CD14-positive monocyte (primary cell): ENCODE data around the gene USP25. TPM values are rescaled to one million over a fixed set of nuclear protein-coding genes. Genes with fewer than 3 reads are reported as not detected.
A peak's percentile ranks its signal among the peaks of the same experiment; 100 is the strongest.

Experiments used
- DNase-seq, 3 donors: peaks; one replicate each; pipeline ENCODE4 v3.0.0-alpha.2; 2011 to 2022
- H2AFZ ChIP-seq: 2 replicates; pipeline ENCODE4 v1.6.0; 2012; ENCODE audit warnings: mild to moderate bottlenecking, low read depth, low read length, inconsistent platforms; ENCODE audit not compliant: insufficient read depth, poor library complexity, severe bottlenecking
- H3K27ac ChIP-seq, 2 donors: 1 replicate in 1 of 2; 2 replicates in 1 of 2; pipeline ENCODE4 v1.5.1; 2012 to 2013; ENCODE audit warnings: low read length in 2 of 2, control low read depth in 1 of 2, inconsistent platforms in 1 of 2, low read depth in 1 of 2, mild to moderate bottlenecking in 1 of 2
- H3K27me3 ChIP-seq, 2 donors: one replicate each; pipeline versions ENCODE4 v1.6.0 to v1.6.1; 2011 to 2013; ENCODE audit warnings: low read length in 2 of 2; ENCODE audit not compliant: control insufficient read depth in 2 of 2, insufficient read depth in 2 of 2
- H3K36me3 ChIP-seq, 2 donors: replicated peaks in 1 of 2; 1 replicate in 1 of 2; 2 replicates in 1 of 2; pipeline versions ENCODE4 v1.5.1 to v1.6.1; 2012 to 2013; ENCODE audit warnings: low read length in 2 of 2, control low read depth in 1 of 2, inconsistent platforms in 1 of 2, mild to moderate bottlenecking in 1 of 2; ENCODE audit not compliant: insufficient read depth in 2 of 2, control insufficient read depth in 1 of 2
- H3K4me1 ChIP-seq, 2 donors: 1 replicate in 1 of 2; 2 replicates in 1 of 2; pipeline versions ENCODE4 v1.5.1 to v1.6.1; 2012 to 2013; ENCODE audit warnings: low read length in 2 of 2, control low read depth in 1 of 2, inconsistent platforms in 1 of 2, mild to moderate bottlenecking in 1 of 2, moderate library complexity in 1 of 2; ENCODE audit not compliant: insufficient read depth in 2 of 2, control insufficient read depth in 1 of 2
- H3K4me2 ChIP-seq: replicated peaks from 2 replicates; pipeline ENCODE3; 2012; ENCODE audit warnings: low read length, moderate library complexity, mild to moderate bottlenecking; ENCODE audit not compliant: poor library complexity, severe bottlenecking; ENCODE audit errors: extremely low read depth
- H3K4me3 ChIP-seq, 3 experiments: fragments of 200-600 bp in 1 of 3; sonication (generic) in 1 of 3; replicated peaks in 1 of 3; 1 replicate in 2 of 3; 2 replicates in 1 of 3; pipeline ENCODE4 v1.5.1; 2011 to 2013; ENCODE audit warnings: low read length in 3 of 3, mild to moderate bottlenecking in 3 of 3, control low read depth in 2 of 3, low read depth in 2 of 3, inconsistent platforms in 1 of 3, moderate library complexity in 1 of 3
- H3K79me2 ChIP-seq: 2 replicates; pipeline ENCODE4 v1.6.0; 2012; ENCODE audit warnings: mild to moderate bottlenecking, control low read depth, inconsistent platforms, low read length, moderate library complexity; ENCODE audit not compliant: insufficient read depth
- H3K9ac ChIP-seq: 2 replicates; pipeline ENCODE4 v1.6.0; 2017; ENCODE audit warnings: low read length, mild to moderate bottlenecking; ENCODE audit not compliant: insufficient read depth, poor library complexity, severe bottlenecking
- H3K9me3 ChIP-seq, 2 donors: replicated peaks in 1 of 2; 1 replicate in 1 of 2; 2 replicates in 1 of 2; pipeline versions ENCODE4 v1.5.1 to v1.6.1; 2012 to 2013; ENCODE audit warnings: low read length in 2 of 2, control low read depth in 1 of 2; ENCODE audit not compliant: control insufficient read depth in 1 of 2, insufficient read depth in 1 of 2
- H4K20me1 ChIP-seq: 2 replicates; pipeline ENCODE4 v1.6.0; 2012; ENCODE audit warnings: mild to moderate bottlenecking, low read length, control low read depth, moderate library complexity; ENCODE audit not compliant: insufficient read depth
- H3K27ac Mint-ChIP-seq, 7 donors: one replicate each; pipeline ENCODE4 v1.8.0; 2020; ENCODE audit warnings: mild to moderate bottlenecking in 7 of 7, mixed read lengths in 7 of 7, moderate library complexity in 6 of 7, inconsistent platforms in 2 of 7
- H3K27me3 Mint-ChIP-seq, 3 donors: one replicate each; pipeline ENCODE4 v1.8.0; 2021 to 2022; ENCODE audit warnings: low read depth in 3 of 3, mild to moderate bottlenecking in 3 of 3, mixed read lengths in 3 of 3, moderate library complexity in 3 of 3, inconsistent platforms in 1 of 3
- H3K36me3 Mint-ChIP-seq, 2 donors: one replicate each; pipeline ENCODE4 v1.8.0; 2020; ENCODE audit warnings: mixed read lengths in 2 of 2, inconsistent platforms in 1 of 2, mild to moderate bottlenecking in 1 of 2
- H3K4me1 Mint-ChIP-seq: one replicate; pipeline ENCODE4 v1.8.0; 2020; ENCODE audit warnings: mild to moderate bottlenecking, mixed read lengths
- H3K4me3 Mint-ChIP-seq, 2 donors: one replicate each; pipeline ENCODE4 v1.8.0; 2020; ENCODE audit warnings: mild to moderate bottlenecking in 2 of 2, mixed read lengths in 2 of 2, moderate library complexity in 1 of 2
- H3K9me3 Mint-ChIP-seq, 7 donors: one replicate each; pipeline ENCODE4 v1.8.0; 2020 to 2022; ENCODE audit warnings: mixed read lengths in 7 of 7, mild to moderate bottlenecking in 6 of 7, moderate library complexity in 6 of 7, inconsistent platforms in 2 of 7
- WGBS: methylation state at CpG from one replicate; pipeline ENCODE4 v1.1.5; 2013; ENCODE audit warnings: missing lambda C conversion rate; ENCODE audit not compliant: insufficient coverage; 5-methylcytosine and 5-hydroxymethylcytosine counted together
- intact Hi-C, 2 donors: fragments of 100-400 bp; cut with micrococcal nuclease; formaldehyde crosslinking; loops; one replicate each; pipeline versions ENCODE4 v1.15.0 to v1.15.1; 2023
- polyA plus RNA-seq, 3 donors: library from polyadenylated mRNA; depleted of rRNA in 1 of 3; unstranded in 2 of 3; stranded (reverse) in 1 of 3; fragments of 300-500 nt in 2 of 3; fragments of >200 nt in 1 of 3; fragmentation: Illumina TruSeq in 2 of 3; gene quantifications; 1 replicate in 2 of 3; 2 replicates in 1 of 3; pipeline ENCODE4 v1.2.3, GENCODE V29; 2012 to 2021
- TF ChIP-seq, protein P1 (sequence below): fragments of 200-600 bp; IDR thresholded peaks from one replicate; pipeline ENCODE4 v1.8.0; 2022; ENCODE audit warnings: antibody characterized with exemption, mild to moderate bottlenecking

USP25 gene
- polyA plus RNA-seq, 3 donors = 7.2 to 15.6 (median 9.6) TPM

DNA sequence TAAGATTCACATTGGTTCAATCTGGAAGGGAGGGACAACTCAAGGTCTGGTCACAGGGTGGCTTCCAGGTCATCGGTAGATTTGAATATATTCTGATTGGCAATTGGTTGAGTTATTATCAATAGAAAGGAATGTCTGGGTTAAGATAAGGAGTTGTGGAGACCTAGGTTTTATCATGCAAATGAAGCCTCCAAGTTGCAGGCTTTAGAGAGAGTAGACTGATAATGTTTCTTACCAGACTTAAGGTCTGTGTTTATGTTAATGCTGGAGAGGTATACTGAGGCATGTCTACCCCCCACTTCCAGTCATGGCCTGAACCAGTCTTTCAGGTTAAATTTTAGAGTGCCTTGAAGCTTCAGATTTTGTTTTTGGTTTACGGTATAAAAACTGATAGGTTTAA, 29.7 kb downstream of the USP25 start:
- H3K4me1 ChIP-seq = peaks cover 2 to 5% of the 10 kb centered on the region in 2 donors
- H3K36me3 ChIP-seq = peaks cover 0 to 23% of the 10 kb centered on the region in 2 donors
- H3K79me2 ChIP-seq = peaks cover 99% of the 10 kb centered on the region
- no peak overlapping the region for H2AFZ ChIP-seq
- H3K27ac ChIP-seq = no peak overlapping the region
- Mint-ChIP-seq H3K9me3 (peaks cover 6 to 18% (median 13%) of the 10 kb centered on the region in 7 donors), H3K27me3 (peaks cover 0 to 2% (median 0%) of the 10 kb centered on the region in 3 donors), H3K27ac (peak overlapping the region in 1 of 7 donors; percentile 36), H3K36me3 (peaks cover 16 to 34% of the 10 kb centered on the region in 2 donors), H3K4me3 (no peak overlapping the region), H3K4me1 (peaks cover 30% of the 10 kb centered on the region)
- no peaks in the 10 kb centered on the region for H3K27me3 ChIP-seq
- H3K4me3 ChIP-seq = no peak overlapping the region
- 100% methylated on average over 1 of the region's 2 CpGs for WGBS
- H3K4me2 ChIP-seq = no peak overlapping the region
- no peak for DNase-seq
- H4K20me1 ChIP-seq = peaks cover 100% of the 10 kb centered on the region
- TF ChIP-seq, protein P1, sequence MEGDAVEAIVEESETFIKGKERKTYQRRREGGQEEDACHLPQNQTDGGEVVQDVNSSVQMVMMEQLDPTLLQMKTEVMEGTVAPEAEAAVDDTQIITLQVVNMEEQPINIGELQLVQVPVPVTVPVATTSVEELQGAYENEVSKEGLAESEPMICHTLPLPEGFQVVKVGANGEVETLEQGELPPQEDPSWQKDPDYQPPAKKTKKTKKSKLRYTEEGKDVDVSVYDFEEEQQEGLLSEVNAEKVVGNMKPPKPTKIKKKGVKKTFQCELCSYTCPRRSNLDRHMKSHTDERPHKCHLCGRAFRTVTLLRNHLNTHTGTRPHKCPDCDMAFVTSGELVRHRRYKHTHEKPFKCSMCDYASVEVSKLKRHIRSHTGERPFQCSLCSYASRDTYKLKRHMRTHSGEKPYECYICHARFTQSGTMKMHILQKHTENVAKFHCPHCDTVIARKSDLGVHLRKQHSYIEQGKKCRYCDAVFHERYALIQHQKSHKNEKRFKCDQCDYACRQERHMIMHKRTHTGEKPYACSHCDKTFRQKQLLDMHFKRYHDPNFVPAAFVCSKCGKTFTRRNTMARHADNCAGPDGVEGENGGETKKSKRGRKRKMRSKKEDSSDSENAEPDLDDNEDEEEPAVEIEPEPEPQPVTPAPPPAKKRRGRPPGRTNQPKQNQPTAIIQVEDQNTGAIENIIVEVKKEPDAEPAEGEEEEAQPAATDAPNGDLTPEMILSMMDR = no peak
- H3K9ac ChIP-seq = no peak overlapping the region
- intact Hi-C loops = no loop called here
- peaks cover 0 to 5% of the 10 kb centered on the region in 2 donors for H3K9me3 ChIP-seq

DNA sequence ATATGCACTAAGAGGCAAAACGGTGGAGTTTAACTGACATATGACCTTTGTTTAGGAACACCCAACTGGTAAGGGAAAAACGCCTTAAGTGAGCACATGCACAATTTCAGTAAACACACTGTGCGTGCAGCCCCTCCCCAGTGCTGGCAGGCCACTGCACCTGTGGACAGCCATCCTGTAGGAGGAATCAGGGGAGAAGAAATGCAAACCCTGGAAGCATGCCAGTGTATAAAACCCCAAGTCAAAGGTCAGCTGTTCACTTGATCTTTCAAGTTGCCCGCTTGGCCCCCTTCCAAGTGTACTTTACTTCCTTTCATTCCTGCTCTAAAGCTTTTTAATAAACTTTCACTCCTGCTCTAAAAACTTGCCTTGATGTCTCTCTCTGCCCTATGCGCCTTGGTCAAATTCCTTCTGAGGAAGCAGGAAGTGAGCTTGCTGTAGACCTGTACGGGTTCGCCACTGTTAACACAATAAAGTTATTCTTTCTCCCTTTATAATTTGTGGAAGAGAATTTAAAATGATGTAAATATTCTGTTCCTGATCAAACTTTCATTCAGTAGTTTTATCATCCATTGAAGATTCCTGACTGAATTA, 31.8 kb downstream of the USP25 start:
- TF ChIP-seq, protein P1 = no peak
- no peaks in the 10 kb centered on the region for H3K4me1 ChIP-seq
- peaks cover 0 to 5% of the 10 kb centered on the region in 2 donors for H3K9me3 ChIP-seq
- peaks cover 20% of the 10 kb centered on the region for H3K4me1 Mint-ChIP-seq
- no peak overlapping the region for H3K4me3 Mint-ChIP-seq
- H2AFZ ChIP-seq = no peak overlapping the region
- H3K27me3 ChIP-seq = no peaks in the 10 kb centered on the region
- peak overlapping the region in 1 of 7 donors; percentile 47 for H3K27ac Mint-ChIP-seq
- intact Hi-C loops = loop anchor here in 1 of 2 donors (10.0 kb wide), 1 partner anchor 57 kb away; no protein-coding TSS in a partner anchor
- H4K20me1 ChIP-seq = peaks cover 100% of the 10 kb centered on the region
- peaks cover 6 to 18% (median 12%) of the 10 kb centered on the region in 7 donors for H3K9me3 Mint-ChIP-seq
- no peak overlapping the region for H3K4me2 ChIP-seq
- no peak overlapping the region for H3K4me3 ChIP-seq
- WGBS = 100% methylated on average over 3 of the region's 7 CpGs
- H3K36me3 ChIP-seq = peaks cover 8 to 45% of the 10 kb centered on the region in 2 donors
- H3K9ac ChIP-seq = no peak overlapping the region
- no peak for DNase-seq
- H3K36me3 Mint-ChIP-seq = peaks cover 24 to 48% of the 10 kb centered on the region in 2 donors
- H3K79me2 ChIP-seq = peaks cover 99% of the 10 kb centered on the region
- H3K27ac ChIP-seq = peak overlapping the region in 1 of 2 donors; percentile 27
- no peaks in the 10 kb centered on the region for H3K27me3 Mint-ChIP-seq
